Trophoblast cell (in vitro differentiated cells and primary cell): ENCODE results near the gene SNX15.

ENCODE experiments used
- DNase-seq, 2 donors: peaks; one replicate each; pipeline ENCODE4 v3.0.0-alpha.2; 2016
- H2AFZ ChIP-seq: 2 replicates; pipeline ENCODE4 v1.6.1; 2013; ENCODE audit warnings: low read length, moderate library complexity, mild to moderate bottlenecking; ENCODE audit not compliant: insufficient read depth, poor library complexity
- H2AK5ac ChIP-seq: 2 replicates; pipeline ENCODE4 v1.6.1; 2013; ENCODE audit warnings: mild to moderate bottlenecking, low read length
- H2BK120ac ChIP-seq: 2 replicates; pipeline ENCODE4 v1.6.1; 2013; ENCODE audit warnings: low read length, mild to moderate bottlenecking, moderate library complexity; ENCODE audit not compliant: insufficient read depth, poor library complexity
- H2BK12ac ChIP-seq: 2 replicates; pipeline ENCODE4 v1.6.1; 2013; ENCODE audit warnings: mild to moderate bottlenecking, low read length, moderate library complexity
- H2BK5ac ChIP-seq: 2 replicates; pipeline ENCODE4 v1.6.1; 2013; ENCODE audit warnings: low read length, low read depth, moderate library complexity, mild to moderate bottlenecking; ENCODE audit not compliant: poor library complexity
- H3K14ac ChIP-seq: 2 replicates; pipeline ENCODE4 v1.6.1; 2013; ENCODE audit warnings: mild to moderate bottlenecking, low read length
- H3K18ac ChIP-seq: 2 replicates; pipeline ENCODE4 v1.6.1; 2013; ENCODE audit warnings: mild to moderate bottlenecking, low read length
- H3K23ac ChIP-seq: 2 replicates; pipeline ENCODE4 v1.6.1; 2013; ENCODE audit warnings: low read length
- H3K27ac ChIP-seq: 2 replicates; pipeline ENCODE4 v1.5.1; 2013; ENCODE audit warnings: low read depth, mild to moderate bottlenecking, inconsistent platforms, low read length, moderate library complexity
- H3K27me3 ChIP-seq: 2 replicates; pipeline ENCODE4 v1.6.1; 2013; ENCODE audit warnings: inconsistent platforms, mild to moderate bottlenecking, low read length, moderate library complexity; ENCODE audit not compliant: insufficient read depth
- H3K36me3 ChIP-seq, 2 experiments: 1 replicate in 1 of 2; 2 replicates in 1 of 2; pipeline ENCODE4 v1.6.1; 2013; ENCODE audit warnings: low read length in 2 of 2, mild to moderate bottlenecking in 2 of 2, moderate library complexity in 1 of 2; ENCODE audit not compliant: insufficient read depth in 2 of 2, control insufficient read depth in 1 of 2
- H3K4ac ChIP-seq: 2 replicates; pipeline ENCODE4 v1.6.1; 2013; ENCODE audit warnings: low read depth, mild to moderate bottlenecking, low read length, moderate library complexity
- H3K4me1 ChIP-seq, 2 experiments: 1 replicate in 1 of 2; 2 replicates in 1 of 2; pipeline ENCODE4 v1.6.1; 2013; ENCODE audit warnings: low read length in 2 of 2, mild to moderate bottlenecking in 2 of 2, moderate library complexity in 1 of 2; ENCODE audit not compliant: insufficient read depth in 2 of 2, control insufficient read depth in 1 of 2
- H3K4me2 ChIP-seq: 2 replicates; pipeline ENCODE4 v1.6.1; 2013; ENCODE audit warnings: inconsistent platforms, mild to moderate bottlenecking, low read length, moderate library complexity
- H3K4me3 ChIP-seq: 2 replicates; pipeline ENCODE4 v1.5.1; 2013; ENCODE audit warnings: mild to moderate bottlenecking, low read depth, low read length, inconsistent platforms
- H3K79me1 ChIP-seq: one replicate; pipeline ENCODE4 v1.6.1; 2013; ENCODE audit warnings: low read length
- H3K79me2 ChIP-seq: 2 replicates; pipeline ENCODE4 v1.6.1; 2013; ENCODE audit warnings: low read length, mild to moderate bottlenecking; ENCODE audit not compliant: control insufficient read depth, insufficient read depth, poor library complexity
- H3K9ac ChIP-seq: 2 replicates; pipeline ENCODE4 v1.6.1; 2013; ENCODE audit warnings: mild to moderate bottlenecking, low read length
- H3K9me3 ChIP-seq: 2 replicates; pipeline ENCODE4 v1.6.1; 2013; ENCODE audit warnings: low read depth, mild to moderate bottlenecking, control low read depth, inconsistent platforms, low read length; ENCODE audit not compliant: insufficient read depth
- H4K12ac ChIP-seq: 2 replicates; pipeline ENCODE4 v1.6.1; 2013; ENCODE audit warnings: low read depth, mild to moderate bottlenecking, low read length, moderate library complexity
- H4K8ac ChIP-seq: 2 replicates; pipeline ENCODE4 v1.6.1; 2013; ENCODE audit warnings: low read depth, mild to moderate bottlenecking, low read length, moderate library complexity
- H4K91ac ChIP-seq: one replicate; pipeline ENCODE4 v1.6.1; 2013; ENCODE audit warnings: low read depth, mild to moderate bottlenecking, low read length, moderate library complexity
- WGBS: extraction: QIAGEN DNeasy Blood & Tissue Kit; methylation state at CpG from one replicate; pipeline ENCODE4 v1.1.7; 2013; ENCODE audit warnings: missing lambda C conversion rate; ENCODE audit not compliant: insufficient read length, insufficient coverage; ENCODE audit errors: extremely low coverage; 5-methylcytosine and 5-hydroxymethylcytosine counted together

Gene SNX15

GRCh38 chr11:64990222-64990923, 36.9 kb upstream of the SNX15 start:
- H3K4ac ChIP-seq = no peak overlapping the region
- no peak overlapping the region for H2AFZ ChIP-seq
- H3K4me1 ChIP-seq = no peaks in the 10 kb centered on the region
- H3K9ac ChIP-seq = no peak overlapping the region
- no peaks in the 10 kb centered on the region for H3K36me3 ChIP-seq
- no peak overlapping the region for H3K4me3 ChIP-seq
- no peaks in the 10 kb centered on the region for H3K79me2 ChIP-seq
- no peak overlapping the region for H4K91ac ChIP-seq
- H3K4me2 ChIP-seq = no peak overlapping the region
- no peak overlapping the region for H2AK5ac ChIP-seq
- H3K9me3 ChIP-seq = no peaks in the 10 kb centered on the region
- H3K18ac ChIP-seq = no peak overlapping the region
- no peak overlapping the region for H3K27ac ChIP-seq
- H4K12ac ChIP-seq = no peak overlapping the region
- no peak overlapping the region for H2BK12ac ChIP-seq
- H3K14ac ChIP-seq = no peak overlapping the region
- H2BK5ac ChIP-seq = no peak overlapping the region
- H3K23ac ChIP-seq = no peak overlapping the region
- no peaks in the 10 kb centered on the region for H3K79me1 ChIP-seq
- no peak for DNase-seq
- H2BK120ac ChIP-seq = no peak overlapping the region
- no peak overlapping the region for H4K8ac ChIP-seq
- WGBS = no CpG with 5 or more reads among the region's 15 CpGs
- H3K27me3 ChIP-seq = no peaks in the 10 kb centered on the region

- no peaks in the 10 kb centered on the region for H3K36me3 ChIP-seq
- H4K8ac ChIP-seq = no peak overlapping the region
- no CpG with 5 or more reads among the region's 7 CpGs for WGBS
- no peak overlapping the region for H3K4me2 ChIP-seq
- no peak for DNase-seq
- H3K4me1 ChIP-seq = no peaks in the 10 kb centered on the region
- H3K9me3 ChIP-seq = no peaks in the 10 kb centered on the region
- H2BK5ac ChIP-seq = no peak overlapping the region
- H3K4ac ChIP-seq = no peak overlapping the region
- H2AFZ ChIP-seq = no peak overlapping the region
- no peak overlapping the region for H4K91ac ChIP-seq
- H3K23ac ChIP-seq = no peak overlapping the region
- no peak overlapping the region for H4K12ac ChIP-seq
- no peak overlapping the region for H2BK12ac ChIP-seq
- no peak overlapping the region for H3K27ac ChIP-seq
- no peaks in the 10 kb centered on the region for H3K79me1 ChIP-seq
- H3K4me3 ChIP-seq = no peak overlapping the region
- no peaks in the 10 kb centered on the region for H3K27me3 ChIP-seq
- H2AK5ac ChIP-seq = no peak overlapping the region
- H3K9ac ChIP-seq = no peak overlapping the region
- H3K18ac ChIP-seq = no peak overlapping the region
- no peak overlapping the region for H3K14ac ChIP-seq
- no peaks in the 10 kb centered on the region for H3K79me2 ChIP-seq
- H2BK120ac ChIP-seq = no peak overlapping the region
These were observed 32.9 kb upstream of the SNX15 start for GRCh38 chr11:64994318-64994717.

GRCh38 chr11:64996327-64996709, 30.9 kb upstream of the SNX15 start:
- no peak overlapping the region for H4K8ac ChIP-seq
- no peak overlapping the region for H4K91ac ChIP-seq
- no peak overlapping the region for H2BK120ac ChIP-seq
- H3K4me3 ChIP-seq = no peak overlapping the region
- H3K9me3 ChIP-seq = no peaks in the 10 kb centered on the region
- H2BK5ac ChIP-seq = no peak overlapping the region
- H3K79me1 ChIP-seq = no peaks in the 10 kb centered on the region
- H2AFZ ChIP-seq = no peak overlapping the region
- no peak overlapping the region for H3K27ac ChIP-seq
- no peaks in the 10 kb centered on the region for H3K36me3 ChIP-seq
- no peak overlapping the region for H3K4me2 ChIP-seq
- no peak for DNase-seq
- WGBS = no CpG with 5 or more reads among the region's 11 CpGs
- no peak overlapping the region for H3K4ac ChIP-seq
- H2AK5ac ChIP-seq = no peak overlapping the region
- H3K14ac ChIP-seq = no peak overlapping the region
- no peaks in the 10 kb centered on the region for H3K4me1 ChIP-seq
- no peak overlapping the region for H4K12ac ChIP-seq
- H3K18ac ChIP-seq = no peak overlapping the region
- H3K79me2 ChIP-seq = no peaks in the 10 kb centered on the region
- H2BK12ac ChIP-seq = no peak overlapping the region
- no peaks in the 10 kb centered on the region for H3K27me3 ChIP-seq
- no peak overlapping the region for H3K9ac ChIP-seq
- no peak overlapping the region for H3K23ac ChIP-seq

DNA sequence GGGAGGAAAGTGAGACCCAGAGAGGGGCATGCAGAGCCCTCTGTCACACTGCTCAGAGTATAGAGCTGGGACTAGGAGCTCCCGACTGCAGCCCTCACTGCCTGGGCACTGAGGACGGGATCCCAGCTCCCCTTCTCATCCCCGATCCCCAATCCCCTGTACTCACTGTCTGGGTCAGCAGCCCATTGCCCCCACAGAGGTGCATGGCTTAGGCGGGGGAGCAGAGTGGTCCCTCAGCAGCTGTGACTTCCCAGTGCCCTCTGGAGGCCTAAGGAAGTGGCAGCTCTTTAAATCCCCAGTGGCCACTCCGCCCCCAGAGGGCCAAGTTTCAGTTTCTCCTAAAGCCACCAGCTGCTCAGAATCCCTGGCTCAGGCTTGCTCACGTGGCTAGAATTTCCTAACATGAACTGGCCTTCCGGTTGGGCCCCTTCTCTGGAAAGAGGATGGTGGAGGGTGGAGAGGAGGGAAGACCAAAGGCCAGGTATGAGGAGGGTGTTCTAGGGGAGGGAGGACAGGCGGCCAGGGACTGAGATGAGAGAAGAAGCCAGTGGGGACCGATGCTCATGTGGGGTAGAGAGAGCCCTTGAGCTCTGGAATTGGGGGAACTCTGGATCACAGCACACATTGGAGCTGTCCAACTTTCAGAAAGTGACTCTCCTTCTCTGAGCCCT, 30.4 kb upstream of the SNX15 start, which contains the start of gene BATF2:
BATF2 (minus strand) TSS at position 262 of the 671 bp plus-strand sequence; CDS start at position 205, 57 bp downstream.
- Histone ChIP-seq H2AFZ (no peak within 1 kb of the TSS), H3K4ac (no peak within 1 kb of the TSS), H3K9me3 (no peaks in the 10 kb centered on the region), H4K12ac (no peak within 1 kb of the TSS), H3K27ac (no peak within 1 kb of the TSS), H2BK5ac (no peak within 1 kb of the TSS), H3K14ac (no peak within 1 kb of the TSS), H3K4me1 (no peaks in the 10 kb centered on the region), H2BK12ac (no peak within 1 kb of the TSS), H3K4me2 (no peak within 1 kb of the TSS), H3K18ac (no peak within 1 kb of the TSS), H3K9ac (no peak within 1 kb of the TSS), H3K4me3 (no peak within 1 kb of the TSS), H3K23ac (no peak within 1 kb of the TSS), H3K27me3 (no peaks in the 10 kb centered on the region), H4K8ac (no peak within 1 kb of the TSS), H2BK120ac (no peak within 1 kb of the TSS), H4K91ac (no peak within 1 kb of the TSS), H3K79me2 (no peaks in the 10 kb centered on the region), H3K79me1 (no peaks in the 10 kb centered on the region), H3K36me3 (no peaks in the 10 kb centered on the region), H2AK5ac (no peak within 1 kb of the TSS)
- DNase-seq = peak; percentile 51 to 77
- WGBS = no CpG with 5 or more reads among the region's 9 CpGs
